Thyroid gland (tissue), 4 donors: ENCODE measurements around the gene ADGRF1.

ENCODE experiments used
- CTCF ChIP-seq, 6 experiments: fragments of 200-600 bp in 3 of 6; fragments of 450-650 bp in 3 of 6; sonication (generic) in 3 of 6; IDR thresholded peaks; one replicate each; pipeline ENCODE4 v1.5.1; 2016 to 2019; ENCODE audit warnings: antibody characterized with exemption in 6 of 6, mild to moderate bottlenecking in 2 of 6, inconsistent platforms in 1 of 6, moderate library complexity in 1 of 6
- POLR2A ChIP-seq, 2 donors: fragments of 450-650 bp; IDR thresholded peaks; one replicate each; pipeline ENCODE4 v1.6.1; 2017; ENCODE audit warnings: antibody characterized with exemption in 2 of 2, mild to moderate bottlenecking in 2 of 2, moderate library complexity in 1 of 2

GRCh38 chr6:47057830-47058540 lies 15.9 kb upstream of the ADGRF1 start:
- TF ChIP-seq CTCF (IDR thresholded peaks at IDR 0.05) (no peak), POLR2A (IDR thresholded peaks at IDR 0.05) (no peak)
